GM10248 (cell line): ENCODE results near the gene CAMTA1.

ENCODE experiments used
- CTCF ChIA-PET: fragments of 300-600 bp; sonication (Branson Sonifier 250); formaldehyde crosslinking; extraction: SDS; loops from one replicate; lab custom pipeline; 2021; ENCODE audit warnings: antibody characterized with exemption; lab: Yijun Ruan, JAX
- POLR2A ChIA-PET: fragments of 350-650 bp; sonication (Branson Sonifier 250); formaldehyde crosslinking; extraction: SDS; loops from one replicate; lab custom pipeline; 2020; ENCODE audit warnings: antibody characterized with exemption; lab: Yijun Ruan, JAX
- DNase-seq: peaks from one replicate; pipeline ENCODE4 v3.0.0; 2012; ENCODE audit errors: extremely low spot score
- TF ChIP-seq, protein P1 (sequence below): IDR thresholded peaks from 2 replicates; pipeline ENCODE4 v1.5.1; 2012; ENCODE audit warnings: mild to moderate bottlenecking, low read depth; ENCODE audit errors: extremely low read depth, missing control alignments, control extremely low read depth

CAMTA1 gene

DNA sequence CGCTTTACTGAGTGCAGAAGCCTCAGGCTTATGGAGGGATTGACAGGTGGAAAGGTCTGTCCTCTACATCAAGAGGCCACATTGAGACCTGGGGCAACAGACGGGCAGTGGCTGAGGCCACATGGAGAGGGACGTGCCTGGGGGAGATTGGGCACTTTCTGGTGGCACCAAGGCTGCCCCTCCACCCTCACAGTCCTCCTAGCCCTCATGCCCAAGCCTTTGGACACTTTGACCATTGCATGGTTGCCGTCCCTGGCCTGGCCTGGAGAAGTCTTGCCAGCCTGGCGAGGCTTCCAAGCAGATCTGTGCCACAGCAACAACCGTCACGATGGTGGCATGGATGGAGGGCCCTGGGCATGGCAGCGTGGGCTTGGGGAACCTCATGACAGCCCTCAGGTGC lies 793.8 kb downstream of the CAMTA1 start:
- DNase-seq, result no peak
- TF ChIP-seq, protein P1, sequence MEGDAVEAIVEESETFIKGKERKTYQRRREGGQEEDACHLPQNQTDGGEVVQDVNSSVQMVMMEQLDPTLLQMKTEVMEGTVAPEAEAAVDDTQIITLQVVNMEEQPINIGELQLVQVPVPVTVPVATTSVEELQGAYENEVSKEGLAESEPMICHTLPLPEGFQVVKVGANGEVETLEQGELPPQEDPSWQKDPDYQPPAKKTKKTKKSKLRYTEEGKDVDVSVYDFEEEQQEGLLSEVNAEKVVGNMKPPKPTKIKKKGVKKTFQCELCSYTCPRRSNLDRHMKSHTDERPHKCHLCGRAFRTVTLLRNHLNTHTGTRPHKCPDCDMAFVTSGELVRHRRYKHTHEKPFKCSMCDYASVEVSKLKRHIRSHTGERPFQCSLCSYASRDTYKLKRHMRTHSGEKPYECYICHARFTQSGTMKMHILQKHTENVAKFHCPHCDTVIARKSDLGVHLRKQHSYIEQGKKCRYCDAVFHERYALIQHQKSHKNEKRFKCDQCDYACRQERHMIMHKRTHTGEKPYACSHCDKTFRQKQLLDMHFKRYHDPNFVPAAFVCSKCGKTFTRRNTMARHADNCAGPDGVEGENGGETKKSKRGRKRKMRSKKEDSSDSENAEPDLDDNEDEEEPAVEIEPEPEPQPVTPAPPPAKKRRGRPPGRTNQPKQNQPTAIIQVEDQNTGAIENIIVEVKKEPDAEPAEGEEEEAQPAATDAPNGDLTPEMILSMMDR, result no peak
- ChIA-PET POLR2A (no interaction called here), CTCF (no interaction called here)

DNA sequence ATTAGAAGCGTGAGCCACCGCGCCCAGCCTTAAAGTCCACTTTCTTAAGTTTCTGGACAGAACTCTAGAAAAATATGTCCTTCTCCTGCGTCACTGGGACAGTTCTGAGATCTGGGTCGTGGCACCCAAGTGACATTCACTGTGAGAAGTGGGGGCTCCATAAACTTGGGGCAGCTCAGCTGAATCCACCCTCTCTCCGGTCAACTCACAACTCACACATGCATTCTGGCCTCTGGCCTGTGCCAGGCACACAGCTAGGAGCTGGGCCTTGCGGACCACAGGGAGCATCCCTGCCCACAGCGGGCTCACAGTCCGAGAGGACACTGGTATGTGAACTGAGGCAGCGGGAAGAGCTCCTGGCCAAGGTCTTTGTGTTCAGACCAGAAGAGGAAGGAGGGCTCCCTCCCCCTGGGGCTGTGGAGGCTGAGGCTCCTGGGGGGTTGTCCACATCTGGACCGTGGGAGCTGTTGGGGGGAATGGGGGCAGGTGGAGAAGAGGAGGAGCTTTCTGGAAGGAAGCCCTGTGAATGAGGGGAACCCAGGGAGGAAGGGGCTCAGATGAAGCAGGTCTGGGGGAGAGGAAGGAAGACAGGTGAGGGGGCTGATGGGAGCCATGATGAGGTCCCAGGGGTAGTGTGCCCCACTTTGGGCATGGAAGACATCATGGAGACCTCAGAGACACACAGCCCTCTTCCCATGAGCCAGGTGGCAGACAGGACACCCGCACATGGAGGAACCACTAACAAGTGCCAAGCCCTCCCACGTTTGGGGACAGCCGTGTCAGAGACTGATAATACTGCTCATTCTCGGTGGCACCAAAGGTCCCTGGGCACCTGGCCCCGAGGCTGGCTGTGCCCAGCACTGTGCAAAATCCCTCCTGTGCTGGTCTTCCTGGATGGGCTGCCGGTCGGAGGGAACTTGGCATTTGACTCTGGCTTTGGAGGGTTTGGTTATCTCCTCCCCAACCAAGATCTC lies 794.9 kb downstream of the CAMTA1 start:
- POLR2A ChIA-PET, result no interaction called here
- CTCF ChIA-PET, result no interaction called here
- TF ChIP-seq, protein P1, result no peak
- DNase-seq, result no peak

DNA sequence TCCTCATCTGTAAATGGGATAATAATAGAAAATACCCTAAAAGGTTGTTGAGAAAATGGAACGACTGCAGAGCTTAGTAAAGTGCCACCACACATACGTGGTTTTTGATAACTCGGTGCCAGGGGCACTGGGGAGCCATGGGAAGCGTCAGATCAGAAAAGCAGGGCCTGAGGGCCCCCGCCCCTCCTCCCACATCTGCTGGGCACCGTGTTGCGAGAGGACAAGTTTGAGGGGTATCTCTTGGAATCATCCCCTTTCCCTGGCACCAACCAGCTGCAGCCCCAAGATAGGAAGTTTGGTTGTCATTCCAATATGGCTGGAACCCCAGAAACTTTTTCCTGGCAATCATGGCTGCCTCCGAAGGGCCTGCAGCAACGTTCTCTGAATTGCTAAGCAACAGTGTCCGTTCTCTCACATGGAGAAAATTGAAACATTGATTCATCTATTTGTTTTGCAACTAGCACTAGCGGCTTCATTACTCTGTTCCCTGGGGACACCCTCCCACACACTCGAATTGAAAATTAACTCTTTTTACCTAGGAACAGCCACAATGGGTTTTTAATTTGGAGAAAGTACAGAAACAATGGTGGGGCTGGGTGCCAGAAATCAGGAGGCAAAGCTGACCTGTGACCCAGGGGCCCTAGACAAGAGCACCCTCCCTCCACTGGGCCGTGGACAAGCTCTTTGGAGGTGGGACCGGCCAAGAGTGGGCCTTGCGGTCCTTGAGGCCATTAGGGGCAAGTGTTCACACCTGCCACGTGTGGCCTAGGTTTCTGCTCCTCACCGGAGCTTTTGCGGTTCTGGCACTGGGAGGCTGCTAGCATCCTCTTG lies 795.9 kb downstream of the CAMTA1 start:
- TF ChIP-seq, protein P1, result no peak
- CTCF ChIA-PET, result no interaction called here
- POLR2A ChIA-PET, result no interaction called here
- DNase-seq, result no peak

DNA sequence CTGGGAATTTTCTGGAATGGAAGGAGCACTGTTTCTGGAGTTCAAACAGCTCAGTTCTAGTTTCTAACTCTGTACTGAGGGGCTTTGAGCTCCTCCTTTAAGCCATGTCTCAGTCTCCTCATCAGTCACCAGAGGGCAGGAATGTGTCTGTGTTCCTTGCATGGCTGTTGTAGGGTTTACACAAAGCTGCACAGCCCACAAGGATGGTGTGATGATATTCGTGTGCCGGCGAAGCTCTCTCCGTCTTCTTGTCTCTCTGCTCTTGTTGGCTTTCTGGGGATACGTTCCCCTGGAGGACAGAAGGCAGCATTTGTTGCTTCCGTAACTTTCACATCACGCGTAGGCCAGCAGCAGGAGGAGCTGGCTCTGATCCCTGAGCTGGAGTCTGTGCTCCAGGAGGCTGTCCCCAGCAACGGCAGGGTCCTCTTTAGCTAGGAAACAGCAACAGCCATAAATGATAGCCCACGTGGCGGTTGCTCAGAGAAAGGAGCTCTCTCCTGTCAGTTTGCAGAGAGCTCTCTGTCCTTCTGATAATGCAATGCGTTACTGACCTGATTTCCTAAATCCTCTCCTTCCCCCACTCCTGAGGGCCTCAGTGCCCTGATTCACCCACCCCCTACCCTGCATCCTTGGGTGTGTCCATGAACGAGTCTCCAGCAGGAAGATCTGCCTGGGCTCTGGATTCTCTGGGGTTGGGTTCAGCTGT lies 796.7 kb downstream of the CAMTA1 start:
- TF ChIP-seq, protein P1, result no peak
- no peak for DNase-seq
- POLR2A ChIA-PET, result no interaction called here
- CTCF ChIA-PET, result interaction anchor here (1.0 kb wide), 1 partner anchor 67 kb away, joined by 3 read pairs; no protein-coding TSS in a partner anchor

DNA sequence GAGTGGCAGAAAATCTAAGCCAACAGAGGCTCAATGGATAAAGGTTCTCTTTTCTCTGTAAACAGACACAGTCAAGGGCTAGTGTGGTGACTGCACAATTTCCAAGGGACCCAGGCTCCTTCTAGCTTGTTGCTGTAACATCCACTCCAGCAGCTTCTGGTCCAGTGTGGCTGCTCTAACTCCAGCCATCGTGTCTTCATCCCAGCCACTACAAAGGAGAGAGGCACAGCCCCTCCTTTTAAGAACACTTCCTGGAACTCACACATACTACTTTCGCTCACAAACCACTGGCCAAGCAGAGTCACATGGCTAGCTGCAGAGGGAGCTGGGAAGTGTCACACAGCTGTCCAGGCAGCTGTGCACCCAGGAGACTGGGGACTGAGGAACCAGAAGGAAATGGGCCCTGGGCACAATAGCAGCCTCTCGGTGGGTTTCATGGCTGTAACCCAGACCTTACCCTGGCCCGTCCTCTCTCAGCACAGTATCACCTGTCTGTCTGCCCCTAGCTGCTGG lies 797.3 kb downstream of the CAMTA1 start:
- no peak for DNase-seq
- TF ChIP-seq, protein P1, result no peak
- CTCF ChIA-PET, result interaction anchor here (1.0 kb wide), 1 partner anchor 66 kb away, joined by 3 read pairs; no protein-coding TSS in a partner anchor
- POLR2A ChIA-PET, result no interaction called here
